Right ventricle myocardium inferior (tissue), 1 donor: ENCODE results near the gene MYO15B. TPM values are rescaled to one million over a fixed set of nuclear protein-coding genes. Genes with fewer than 3 reads are reported as not detected.
"Not testable (repeated sequence)": the region's sequence is repeated elsewhere in the genome, so short reads cannot be mapped to it uniquely, and the experiment has no call there.

Source experiments
- ATAC-seq: fragments of 200-7000 bp; cut with Tn5 transposase; one replicate; pipeline ENCODE4 v1.9.1; 2020; ENCODE audit warnings: mild to moderate bottlenecking, moderate library complexity
- DNase-seq: peaks from one replicate; pipeline ENCODE4 v3.0.0; 2021; ENCODE audit errors: missing footprints
- intact Hi-C: fragments of 100-400 bp; cut with DNase I; formaldehyde crosslinking; loops from one replicate; pipeline ENCODE4 v1.11.0; 2022
- total RNA-seq: library from RNA; stranded (reverse); fragmentation: NEBNext Ultra II Directional; extraction: Animal tissue kit (Norgen Biotek cat#: 25700); gene quantifications from one replicate; pipeline ENCODE4 v1.2.1, GENCODE V29; 2021
- donor health status: DM: no; HTN: yes; CAD: no; lungs with severe emphysema.

Gene MYO15B
- total RNA-seq, 1 donor from 2014 or later = 43.7 TPM

DNA sequence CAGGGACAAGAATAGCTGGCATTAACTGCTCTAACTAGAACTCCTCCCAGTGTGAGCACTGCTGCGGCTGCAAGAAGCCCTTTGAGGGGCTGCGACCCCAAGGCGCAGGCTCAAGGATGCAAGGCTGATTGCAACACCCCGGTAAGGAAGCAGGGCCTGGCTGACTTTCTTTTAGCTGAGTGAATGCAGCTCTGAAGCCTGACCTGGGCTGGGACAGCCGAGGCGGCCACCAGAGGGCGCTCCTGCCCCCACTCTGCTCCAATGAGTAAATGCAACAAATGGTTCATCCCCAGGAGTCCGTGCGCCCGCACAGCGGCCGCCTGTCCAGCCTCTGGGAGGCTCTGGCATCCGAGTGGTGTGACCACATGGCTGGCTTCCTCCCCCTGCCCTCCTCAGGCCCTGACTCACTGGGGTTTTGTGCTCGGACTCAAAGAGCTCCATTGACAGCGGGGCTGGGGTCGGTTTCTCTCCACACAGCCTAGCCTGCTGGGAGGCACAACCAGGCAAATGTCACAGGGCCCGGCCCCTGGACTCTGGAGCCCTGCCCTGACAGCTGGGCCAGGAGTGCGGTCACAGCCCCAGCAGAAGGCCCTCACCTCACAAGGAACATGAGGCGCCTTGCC, 45.4 kb downstream of the MYO15B start, which contains the start of gene SMIM5:
TSS of gene SMIM5 (plus strand) at position 572 of the 623 bp plus-strand sequence. CDS start 6,768 bp downstream, outside the sequence.
- intact Hi-C loops = loop anchor here (1.0 kb wide), 1 partner anchor 116 kb away; no protein-coding TSS in a partner anchor
- peak; percentile 78 for ATAC-seq
- DNase-seq = peak; percentile 93

DNA sequence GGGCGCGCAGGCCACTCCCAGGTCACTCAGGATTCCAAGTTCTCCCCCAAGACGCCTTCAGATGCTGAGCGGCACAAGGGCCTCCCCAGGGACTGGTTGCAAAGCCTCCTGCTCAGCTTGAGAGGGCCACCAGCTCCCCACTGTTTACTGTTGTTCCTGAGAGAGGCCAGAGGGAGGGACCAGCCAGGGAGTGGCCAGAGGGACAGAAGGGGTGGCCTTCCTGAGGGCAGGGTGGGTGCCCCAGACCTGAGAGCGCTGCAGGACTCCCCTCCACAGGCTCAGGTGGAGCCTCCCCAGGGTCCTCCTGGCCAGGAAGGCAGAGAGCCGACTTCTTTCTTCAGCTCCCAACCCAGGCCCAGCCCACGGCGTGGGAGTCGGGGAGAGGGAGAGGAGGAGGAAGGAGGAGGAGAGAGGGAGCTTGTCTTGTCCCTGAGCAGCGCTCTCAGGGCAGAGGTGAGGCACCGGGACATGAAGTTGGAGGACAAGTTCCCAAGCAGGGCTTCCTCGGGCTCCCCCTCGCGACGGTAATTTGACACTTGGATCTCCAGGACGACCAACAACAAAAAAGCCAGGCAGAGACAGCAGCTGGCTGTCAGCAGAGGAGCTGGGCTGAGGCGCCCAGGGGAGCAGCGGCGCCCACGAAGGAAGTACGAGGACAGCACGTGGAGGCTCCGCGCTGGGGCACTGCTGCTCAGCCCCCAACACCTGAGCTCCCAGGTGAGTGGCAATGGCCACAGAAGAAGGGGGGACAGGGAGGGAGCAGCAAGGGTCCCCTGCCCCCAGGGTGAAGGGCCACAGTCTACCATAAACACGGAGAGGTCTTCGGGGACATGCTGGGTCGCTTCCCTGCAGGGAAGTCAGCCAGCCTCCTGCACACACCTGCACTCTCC, 46.1 kb downstream of the MYO15B start:
- intact Hi-C loops = loop anchor here (1.0 to 2.0 kb wide), 2 partner anchors 61 to 116 kb away; no protein-coding TSS in a partner anchor
- peak; percentile 92 for DNase-seq
- ATAC-seq = peak; percentile 69

DNA sequence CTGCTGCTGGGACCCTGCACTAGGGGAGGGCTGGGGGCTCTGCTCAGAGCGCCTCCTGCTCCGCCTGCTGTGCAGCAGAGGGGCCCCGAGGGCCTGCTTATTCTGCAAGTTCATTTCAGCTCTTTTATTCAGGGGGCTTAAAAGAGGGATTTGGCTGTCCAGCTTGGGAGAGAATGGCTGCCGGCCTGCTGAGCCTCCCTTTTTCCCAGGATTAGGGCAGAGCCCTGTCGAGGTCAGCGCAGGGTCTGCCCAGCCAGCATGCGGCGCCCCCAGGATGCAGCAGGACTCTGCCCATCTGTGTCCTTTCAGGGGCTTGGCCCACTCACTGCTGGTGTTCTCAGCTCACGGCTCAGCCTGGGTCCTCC, 46.8 kb downstream of the MYO15B start:
- DNase-seq = peak; percentile 44
- intact Hi-C loops = loop anchor here (2.0 kb wide), 1 partner anchor 60 kb away; no protein-coding TSS in a partner anchor
- ATAC-seq = no peak

DNA sequence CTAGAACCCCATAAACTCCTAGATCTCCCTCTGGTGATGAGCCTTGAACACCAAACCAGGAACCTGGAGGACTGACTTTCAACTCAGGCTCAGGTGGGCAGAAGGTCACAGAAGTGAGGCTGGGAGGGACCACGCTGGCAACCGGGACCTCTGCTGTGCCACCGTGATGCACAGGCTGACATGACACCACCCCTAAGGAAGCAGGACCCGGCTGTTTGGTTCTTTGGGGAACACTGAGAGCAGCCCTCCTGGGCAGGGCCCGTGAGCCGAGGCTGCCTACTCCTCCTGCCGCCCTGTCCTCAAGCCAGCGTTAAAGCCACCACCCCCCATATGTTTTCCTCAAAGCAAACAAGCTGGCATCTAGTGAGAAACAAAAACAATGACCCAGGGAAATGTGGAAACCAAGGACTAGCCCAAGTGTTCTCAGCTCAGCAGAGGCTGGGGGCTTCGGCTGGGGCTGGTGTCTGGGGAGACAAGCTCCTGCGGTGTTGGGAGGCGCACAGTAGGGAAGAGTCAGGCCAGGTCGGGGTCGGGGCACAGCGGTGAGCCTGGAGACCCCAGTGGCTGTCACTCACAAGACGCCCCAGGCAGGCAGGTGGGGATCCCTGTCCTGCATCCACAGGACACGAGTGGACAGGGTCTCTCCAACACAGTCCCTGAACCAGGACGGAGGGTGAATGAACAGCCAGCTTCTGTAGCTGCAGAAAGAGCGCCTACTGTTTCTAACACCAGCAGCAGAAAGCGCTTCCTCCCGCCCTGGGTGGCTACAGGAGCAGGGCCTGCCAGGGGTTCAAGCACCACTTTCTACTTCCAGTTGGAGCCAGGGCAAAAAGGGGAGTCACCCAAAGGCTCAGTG, 47.4 kb downstream of the MYO15B start:
- peak; percentile 37 for DNase-seq
- intact Hi-C loops = loop anchor here (2.0 kb wide), 1 partner anchor 60 kb away; no protein-coding TSS in a partner anchor
- ATAC-seq = no peak

DNA sequence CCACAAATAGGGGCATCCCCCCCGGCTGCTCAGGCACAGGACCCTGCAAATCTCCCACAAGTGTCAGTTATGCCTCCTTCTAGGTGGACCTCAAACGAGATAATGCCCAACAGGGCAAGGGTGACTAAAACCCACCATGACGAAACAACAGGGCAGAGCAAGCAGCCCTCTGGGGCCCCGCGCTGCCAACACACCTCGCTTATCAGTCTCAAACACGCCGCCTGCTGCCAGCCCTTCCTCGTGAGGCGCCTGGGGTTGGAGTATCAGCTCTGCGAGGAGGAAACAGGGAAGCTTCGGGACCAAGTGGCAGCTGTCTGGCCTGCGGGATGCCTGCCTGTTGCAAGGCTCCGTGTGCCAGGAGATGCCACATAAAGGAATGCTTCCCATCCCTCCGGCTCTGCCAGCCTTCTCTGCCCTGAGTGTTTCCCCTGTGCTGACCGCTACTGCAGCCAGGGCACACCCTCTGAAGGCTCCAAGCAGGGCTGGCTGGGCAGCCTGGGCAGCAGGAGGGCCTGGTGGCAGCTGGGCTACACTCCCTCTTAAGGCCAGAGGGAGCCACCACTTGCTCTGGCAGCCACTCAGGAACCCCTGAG, 48.1 kb downstream of the MYO15B start:
- peak; percentile 18 for ATAC-seq
- intact Hi-C loops = loop anchor here (2.0 kb wide), 1 partner anchor 59 kb away; no protein-coding TSS in a partner anchor
- DNase-seq = peak; percentile 76

DNA sequence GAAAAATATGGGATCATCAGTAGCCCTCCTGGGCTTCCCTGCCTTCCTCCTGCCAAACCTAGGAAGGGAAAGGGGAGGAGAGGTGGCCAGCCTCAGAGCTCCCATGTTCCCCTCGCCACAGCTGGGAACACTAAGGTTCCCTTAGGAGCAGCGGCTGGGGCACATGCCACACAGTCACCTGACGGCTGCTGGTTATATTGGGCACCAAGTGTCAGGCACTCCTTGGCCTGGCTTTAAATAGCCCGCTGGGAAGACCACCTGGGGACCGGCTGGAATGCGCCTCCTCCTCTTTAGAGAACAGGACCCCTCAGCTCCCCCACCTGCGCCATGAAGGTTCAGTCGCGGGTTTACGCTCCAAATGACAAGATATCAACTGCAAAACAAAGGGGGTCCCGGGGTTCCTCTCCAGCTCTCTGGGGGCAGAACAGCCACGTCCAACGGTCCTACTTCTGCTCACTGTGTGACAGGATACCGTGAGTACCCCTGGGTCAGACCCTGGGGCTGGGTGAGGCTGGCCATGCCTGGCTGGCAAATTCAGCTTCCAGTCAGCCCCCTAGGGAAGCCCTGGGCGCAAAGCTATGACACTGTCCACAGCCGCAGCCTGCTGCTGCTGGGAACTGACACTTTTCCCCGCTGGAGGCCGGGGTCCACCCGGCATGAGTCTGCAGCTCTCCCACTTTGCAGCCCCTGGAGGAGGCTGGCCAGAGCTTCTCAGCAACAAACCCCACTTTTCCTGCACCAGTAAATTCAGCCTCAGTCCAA, 49.0 kb downstream of the MYO15B start:
- DNase-seq (peak; percentile 64), ATAC-seq (peak; percentile 51)
- intact Hi-C loops = no loop called here

DNA sequence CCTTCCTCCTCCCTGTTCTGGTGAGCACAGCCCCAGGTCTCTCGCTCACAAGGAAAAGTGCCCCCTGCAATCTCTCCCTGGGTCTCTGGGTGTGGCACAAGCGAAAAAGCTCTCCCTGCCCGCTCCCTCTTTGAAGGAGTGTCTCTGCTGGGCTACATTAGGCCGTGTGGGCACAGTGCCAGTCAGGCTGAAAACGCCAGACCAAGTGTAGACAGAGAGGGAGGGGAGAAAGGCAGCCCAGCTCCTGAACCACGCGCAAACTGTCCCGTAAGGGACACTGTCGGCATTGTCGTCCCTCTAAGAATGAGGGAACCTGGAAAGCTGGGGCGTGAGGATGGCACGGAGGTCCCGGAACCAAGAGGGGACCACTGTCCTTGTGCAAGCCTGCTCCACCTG, 49.5 kb downstream of the MYO15B start:
- ATAC-seq = peak; percentile 17
- intact Hi-C loops = no loop called here
- DNase-seq = peak; percentile 83

DNA sequence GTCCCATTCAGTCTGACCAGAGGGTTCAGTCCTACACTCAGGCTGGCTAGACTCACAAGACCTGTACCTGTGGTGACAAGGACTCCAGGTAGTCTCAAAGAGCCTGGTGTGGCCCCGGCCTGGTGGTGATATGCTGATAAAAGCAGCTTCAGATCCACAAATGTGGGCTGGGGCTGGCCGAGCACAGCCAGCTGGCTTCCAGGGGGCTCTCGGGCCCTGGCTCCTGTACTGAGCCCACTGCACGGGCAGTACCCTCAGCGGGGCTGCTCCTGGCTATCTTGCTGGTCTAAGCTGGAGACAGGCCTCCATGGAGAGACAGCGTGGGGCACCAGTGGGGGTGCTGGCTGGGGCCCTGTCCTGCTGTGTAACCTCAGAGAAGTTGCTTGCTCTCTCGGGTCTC, 50.0 kb downstream of the MYO15B start:
- no peak for ATAC-seq
- intact Hi-C loops = no loop called here
- DNase-seq = peak; percentile 53

DNA sequence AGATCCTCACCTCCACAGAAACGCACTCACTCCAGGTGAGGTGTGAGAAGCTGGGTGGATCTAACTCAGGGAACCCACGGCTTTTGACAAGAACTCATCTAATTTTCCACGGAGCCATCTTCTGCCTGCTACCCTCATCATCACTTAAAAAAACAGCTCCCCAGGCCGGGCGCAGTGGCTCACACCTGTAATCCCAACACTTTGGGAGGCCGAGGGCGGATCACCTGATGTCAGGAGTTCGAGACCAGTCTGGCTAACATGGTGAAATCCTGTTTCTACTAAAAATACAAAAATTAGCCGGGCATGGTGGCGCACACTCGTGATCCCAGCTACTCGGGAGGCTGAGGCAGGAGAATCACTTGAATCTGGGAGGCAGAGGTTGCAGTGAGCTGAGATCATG, 50.4 kb downstream of the MYO15B start:
- DNase-seq, ATAC-seq, intact Hi-C loops: not testable (repeated sequence)

DNA sequence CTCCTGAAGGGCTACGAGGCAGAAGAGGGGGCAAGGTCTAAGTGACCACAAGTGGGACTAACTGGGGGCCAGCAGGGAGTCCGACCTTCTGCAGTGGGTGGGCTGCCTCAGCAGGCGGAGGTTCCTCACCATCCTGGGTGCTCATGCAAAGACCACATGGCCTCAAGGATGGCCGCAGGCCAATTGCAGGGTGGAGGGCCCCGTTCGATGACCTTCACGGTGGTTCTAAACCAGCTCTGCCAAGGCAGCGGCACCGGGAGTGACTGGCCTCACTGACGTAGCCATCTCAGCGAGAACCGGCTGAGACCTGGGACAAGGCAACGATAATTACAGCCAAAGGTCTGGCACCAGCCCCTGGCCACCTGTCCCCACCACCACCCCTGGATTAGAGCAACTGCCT, 51.3 kb downstream of the MYO15B start:
- DNase-seq (no peak), ATAC-seq (no peak)
- intact Hi-C loops = no loop called here

DNA sequence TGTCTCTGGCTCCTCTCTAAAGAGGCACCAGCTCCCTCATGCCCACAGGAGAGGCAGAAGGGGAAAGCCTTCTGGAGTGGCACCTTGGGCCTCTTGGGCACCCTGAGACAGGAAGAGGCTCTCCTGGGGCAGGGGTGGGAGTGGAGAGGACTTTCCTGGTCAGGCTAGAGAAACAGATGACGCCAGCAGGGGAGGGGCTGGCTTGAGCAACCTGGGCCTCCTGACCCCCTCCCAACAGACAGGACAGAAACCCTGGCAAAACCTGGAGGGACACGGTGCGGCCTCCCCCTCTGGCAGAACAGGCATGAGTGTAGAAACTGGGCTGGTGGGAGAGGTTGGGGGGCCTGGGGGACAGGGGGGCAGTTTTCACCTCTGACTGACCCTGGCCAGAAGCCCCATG, 51.7 kb downstream of the MYO15B start:
- DNase-seq (no peak), ATAC-seq (no peak)
- intact Hi-C loops = no loop called here

DNA sequence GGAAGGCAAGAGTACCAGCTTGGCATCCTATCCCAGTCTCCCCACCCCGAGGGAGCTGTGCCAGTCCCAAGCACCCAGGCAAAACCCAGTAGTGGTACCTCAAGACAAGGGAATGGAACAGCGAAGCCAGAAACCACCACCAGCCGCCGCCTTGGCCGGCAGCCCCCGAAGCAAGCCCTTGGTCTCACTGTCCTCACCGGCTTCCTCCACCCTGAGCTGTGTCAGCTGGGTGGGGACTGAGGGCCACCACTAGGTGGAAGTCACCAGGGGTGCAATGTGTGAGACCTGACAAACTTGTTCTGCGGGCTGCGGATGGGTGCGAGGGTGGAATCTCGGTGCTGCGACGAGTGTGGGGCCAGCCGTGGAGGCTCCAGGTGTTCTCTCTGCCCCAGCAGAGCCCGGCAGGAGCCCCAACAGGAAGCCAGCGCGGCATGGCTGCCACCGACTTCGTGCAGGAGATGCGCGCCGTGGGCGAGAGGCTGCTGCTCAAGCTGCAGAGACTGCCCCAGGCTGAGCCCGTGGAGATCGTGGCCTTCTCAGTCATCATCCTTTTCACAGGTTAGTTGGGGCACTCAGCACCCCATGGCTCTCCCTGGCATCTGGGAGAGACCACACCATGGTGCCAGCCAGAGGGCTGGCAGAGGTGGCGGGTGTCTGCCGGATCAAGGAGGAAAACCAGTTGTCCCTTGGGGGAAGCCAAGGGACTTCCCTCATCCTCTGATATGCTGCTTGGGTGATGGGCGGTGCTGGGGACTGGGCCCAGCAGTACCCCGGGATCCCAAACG, 52.4 kb downstream of the MYO15B start:
- intact Hi-C loops = no loop called here

DNA sequence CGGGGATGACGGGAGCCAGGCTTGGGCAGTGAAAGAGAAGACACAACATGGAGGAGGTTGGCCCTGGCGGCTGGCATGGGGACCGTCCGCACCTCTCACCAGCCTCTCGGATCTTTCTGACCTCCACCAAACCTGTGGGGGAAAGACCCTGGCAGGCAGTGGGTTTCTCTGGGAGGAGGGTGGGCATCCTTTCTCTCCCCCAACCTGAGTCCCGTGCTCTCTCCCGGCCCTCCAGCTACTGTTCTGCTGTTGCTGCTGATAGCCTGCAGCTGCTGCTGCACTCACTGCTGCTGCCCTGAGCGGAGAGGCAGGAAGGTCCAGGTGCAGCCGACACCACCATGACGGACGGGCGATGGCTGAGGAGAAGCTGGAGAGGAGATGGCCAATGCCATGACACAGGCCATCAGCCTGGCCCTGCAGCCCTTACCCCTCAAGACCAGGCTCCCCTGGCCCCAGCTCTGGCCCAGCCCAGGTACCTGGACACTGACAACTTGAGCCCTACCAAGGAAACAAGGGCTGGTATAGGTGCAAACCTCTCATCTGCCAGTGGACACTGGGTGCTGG, 53.0 kb downstream of the MYO15B start:
- intact Hi-C loops = no loop called here
- ATAC-seq = no peak
- DNase-seq = peak; percentile 40

More for the DNA sequence above, 52.4 kb downstream of the MYO15B start:
- ATAC-seq (no peak), DNase-seq (no peak)

DNA sequence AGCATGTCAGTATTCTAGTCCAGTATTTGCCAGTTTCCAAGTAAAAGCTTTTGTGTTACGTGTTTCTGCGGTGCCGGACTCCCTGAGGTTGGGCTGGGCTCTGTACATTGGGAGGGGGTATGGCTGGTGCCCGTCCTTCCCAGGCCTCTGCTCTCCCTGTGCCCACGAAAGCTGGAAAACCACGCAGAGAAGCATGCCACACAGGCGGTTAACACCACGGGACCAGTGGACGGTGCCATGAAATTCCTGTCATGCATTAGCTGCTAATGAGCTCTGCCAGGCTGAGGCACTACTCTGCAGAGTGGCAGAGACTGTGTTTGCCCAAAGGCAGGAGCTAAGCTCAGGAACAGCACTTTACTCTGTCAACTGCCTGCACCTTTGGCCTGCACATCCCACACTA, 53.7 kb downstream of the MYO15B start:
- ATAC-seq = peak; percentile 78
- peak; percentile 27 for DNase-seq
- intact Hi-C loops = no loop called here

DNA sequence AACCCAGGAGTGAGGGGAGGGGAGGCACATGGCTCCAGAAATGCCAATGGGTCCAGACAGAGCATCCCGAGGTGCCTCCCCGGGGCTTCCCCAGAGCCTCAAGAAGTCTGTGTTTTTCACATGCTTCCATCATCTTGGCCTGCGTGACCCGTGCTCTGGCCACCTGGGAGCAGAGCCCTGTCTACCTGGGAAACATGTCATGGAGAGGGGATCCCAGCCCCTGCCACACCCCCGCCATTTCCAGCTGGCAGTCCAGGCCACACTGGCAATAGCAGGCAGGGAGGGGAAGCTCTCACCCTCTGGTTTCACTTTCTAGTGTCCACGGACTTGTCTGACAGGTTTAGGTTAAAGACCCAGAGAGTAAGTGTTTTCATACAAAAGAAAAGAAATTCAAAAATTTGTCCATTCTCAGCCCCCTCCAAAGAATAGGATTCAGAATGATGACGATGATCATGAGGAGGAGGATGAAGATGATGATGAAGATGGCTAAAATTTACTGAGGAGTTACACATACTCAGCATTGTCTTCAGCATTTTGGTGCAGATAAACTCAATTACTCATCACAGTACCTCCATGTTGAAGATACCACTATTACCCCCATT, 54.7 kb downstream of the MYO15B start:
- DNase-seq (peak; percentile 15), ATAC-seq (no peak)
- intact Hi-C loops = no loop called here
